Mesendoderm (in vitro differentiated cells): ENCODE data around the gene ASB1.

ENCODE experiments used
- DNase-seq: peaks from one replicate; pipeline ENCODE4 v3.0.0; 2013
- H2AK5ac ChIP-seq: 2 replicates; pipeline ENCODE4 v1.6.1; 2013; ENCODE audit warnings: low read length, inconsistent platforms
- H2BK120ac ChIP-seq: 2 replicates; pipeline ENCODE4 v1.6.1; 2013; ENCODE audit warnings: low read depth, mild to moderate bottlenecking, low read length, moderate library complexity, mixed read lengths
- H2BK15ac ChIP-seq: replicated peaks from 2 replicates; pipeline ENCODE4 v1.6.1; 2013; ENCODE audit warnings: low read depth, mild to moderate bottlenecking, moderate library complexity
- H2BK5ac ChIP-seq: 2 replicates; pipeline ENCODE4 v1.6.1; 2013; ENCODE audit warnings: low read length, inconsistent platforms
- H3K18ac ChIP-seq: 2 replicates; pipeline ENCODE4 v1.6.1; 2013; ENCODE audit warnings: mild to moderate bottlenecking, low read length, mixed read lengths
- H3K23ac ChIP-seq: one replicate; pipeline ENCODE4 v1.6.1; 2013; ENCODE audit warnings: low read length
- H3K27ac ChIP-seq: 2 replicates; pipeline ENCODE4 v1.5.1; 2013; ENCODE audit warnings: low read depth, mild to moderate bottlenecking, inconsistent platforms, low read length, moderate library complexity
- H3K27me3 ChIP-seq: 2 replicates; pipeline ENCODE4 v1.6.1; 2013; ENCODE audit warnings: low read length, control low read depth, mild to moderate bottlenecking, inconsistent platforms; ENCODE audit not compliant: insufficient read depth, poor library complexity
- H3K36me3 ChIP-seq: 2 replicates; pipeline ENCODE4 v1.6.1; 2013; ENCODE audit warnings: low read length, inconsistent platforms; ENCODE audit not compliant: control insufficient read depth, insufficient read depth
- H3K4ac ChIP-seq: one replicate; pipeline ENCODE4 v1.6.1; 2013; ENCODE audit warnings: low read depth, mild to moderate bottlenecking, low read length, moderate library complexity
- H3K4me1 ChIP-seq: 2 replicates; pipeline ENCODE4 v1.6.1; 2013; ENCODE audit warnings: low read depth, low read length, inconsistent platforms; ENCODE audit not compliant: control insufficient read depth
- H3K4me2 ChIP-seq: 2 replicates; pipeline ENCODE4 v1.6.1; 2013; ENCODE audit warnings: low read length
- H3K4me3 ChIP-seq: 2 replicates; pipeline ENCODE4 v1.5.1; 2013; ENCODE audit warnings: mild to moderate bottlenecking, low read length
- H3K56ac ChIP-seq: one replicate; pipeline ENCODE4 v1.6.1; 2013; ENCODE audit warnings: low read length
- H3K79me1 ChIP-seq: 2 replicates; pipeline ENCODE4 v1.6.1; 2013; ENCODE audit warnings: low read length, inconsistent platforms
- H3K79me2 ChIP-seq: 2 replicates; pipeline ENCODE4 v1.6.1; 2013; ENCODE audit warnings: mild to moderate bottlenecking, low read length; ENCODE audit not compliant: control insufficient read depth, insufficient read depth
- H3K9ac ChIP-seq: 2 replicates; pipeline ENCODE4 v1.6.1; 2013; ENCODE audit warnings: low read length, inconsistent platforms
- H4K5ac ChIP-seq: one replicate; pipeline ENCODE4 v1.6.1; 2013; ENCODE audit warnings: low read length
- H4K8ac ChIP-seq: one replicate; pipeline ENCODE4 v1.6.1; 2013; ENCODE audit warnings: low read depth, mild to moderate bottlenecking, control low read depth, low read length, moderate library complexity
- WGBS: extraction: QIAGEN DNeasy Blood & Tissue Kit; methylation state at CpG from one replicate; pipeline ENCODE4 v1.1.7; 2013; ENCODE audit warnings: low lambda C conversion rate, missing lambda C conversion rate; ENCODE audit not compliant: insufficient coverage; ENCODE audit errors: extremely low coverage; 5-methylcytosine and 5-hydroxymethylcytosine counted together

ASB1 gene

GRCh38 chr2:238418999-238419546 is 7.7 kb upstream of the ASB1 start:
- WGBS, result no CpG with 5 or more reads among the region's 2 CpGs

GRCh38 chr2:238420442-238420841 is 6.3 kb upstream of the ASB1 start:
- Histone ChIP-seq H3K4me2 (no peak overlapping the region), H3K9ac (no peak overlapping the region), H3K56ac (no peak overlapping the region), H2BK120ac (no peak overlapping the region), H4K5ac (no peak overlapping the region), H3K79me1 (no peaks in the 10 kb centered on the region), H3K27me3 (no peaks in the 10 kb centered on the region), H3K18ac (no peak overlapping the region), H3K27ac (no peak overlapping the region), H3K79me2 (no peaks in the 10 kb centered on the region), H3K36me3 (no peaks in the 10 kb centered on the region), H3K4me1 (peaks cover 2% of the 10 kb centered on the region), H2AK5ac (no peak overlapping the region), H3K23ac (no peak overlapping the region), H3K4ac (no peak overlapping the region), H2BK5ac (no peak overlapping the region), H2BK15ac (no peak overlapping the region), H3K4me3 (no peak overlapping the region), H4K8ac (no peak overlapping the region)
- no peak for DNase-seq
- no CpG with 5 or more reads among the region's 8 CpGs for WGBS

More at GRCh38 chr2:238418999-238419546, 7.7 kb upstream of the ASB1 start:
- no peaks in the 10 kb centered on the region for H3K79me2 ChIP-seq
- no peak overlapping the region for H3K27ac ChIP-seq
- H3K56ac ChIP-seq, result no peak overlapping the region
- H3K4me2 ChIP-seq, result no peak overlapping the region
- no peaks in the 10 kb centered on the region for H3K79me1 ChIP-seq
- peaks cover 2% of the 10 kb centered on the region for H3K4me1 ChIP-seq
- no peaks in the 10 kb centered on the region for H3K36me3 ChIP-seq
- no peak overlapping the region for H2BK120ac ChIP-seq
- no peak overlapping the region for H3K9ac ChIP-seq
- no peak overlapping the region for H4K8ac ChIP-seq
- H3K27me3 ChIP-seq, result no peaks in the 10 kb centered on the region
- H3K4ac ChIP-seq, result no peak overlapping the region
- no peak overlapping the region for H3K23ac ChIP-seq
- no peak overlapping the region for H2BK5ac ChIP-seq
- H4K5ac ChIP-seq, result no peak overlapping the region
- H3K18ac ChIP-seq, result no peak overlapping the region
- DNase-seq, result no peak
- H2BK15ac ChIP-seq, result no peak overlapping the region
- no peak overlapping the region for H2AK5ac ChIP-seq
- H3K4me3 ChIP-seq, result no peak overlapping the region

- Histone ChIP-seq H4K5ac (no peak overlapping the region), H2BK120ac (no peak overlapping the region), H2BK15ac (no peak overlapping the region), H3K23ac (no peak overlapping the region), H3K27ac (no peak overlapping the region), H3K9ac (peak overlapping the region; percentile 11), H2BK5ac (no peak overlapping the region), H3K4ac (no peak overlapping the region), H3K18ac (no peak overlapping the region), H3K4me1 (peaks cover 2% of the 10 kb centered on the region), H3K56ac (peak overlapping the region; percentile 22), H3K79me2 (no peaks in the 10 kb centered on the region), H4K8ac (no peak overlapping the region), H3K36me3 (no peaks in the 10 kb centered on the region), H3K4me3 (no peak overlapping the region), H3K4me2 (no peak overlapping the region), H3K79me1 (no peaks in the 10 kb centered on the region), H2AK5ac (no peak overlapping the region), H3K27me3 (no peaks in the 10 kb centered on the region)
- DNase-seq, result peak; percentile 54
- no CpG with 5 or more reads among the region's 16 CpGs for WGBS
Measured at GRCh38 chr2:238420878-238421694, 5.6 kb upstream of the ASB1 start.

GRCh38 chr2:238421695-238422035 is 5.1 kb upstream of the ASB1 start:
- H3K36me3 ChIP-seq, result no peaks in the 10 kb centered on the region
- no peak overlapping the region for H3K27ac ChIP-seq
- H2BK15ac ChIP-seq, result no peak overlapping the region
- H3K4ac ChIP-seq, result no peak overlapping the region
- H4K5ac ChIP-seq, result no peak overlapping the region
- no peak overlapping the region for H3K4me3 ChIP-seq
- no peaks in the 10 kb centered on the region for H3K79me2 ChIP-seq
- no peaks in the 10 kb centered on the region for H3K27me3 ChIP-seq
- H3K4me1 ChIP-seq, result peaks cover 2% of the 10 kb centered on the region
- H3K4me2 ChIP-seq, result no peak overlapping the region
- no peak overlapping the region for H3K56ac ChIP-seq
- no peak overlapping the region for H2BK5ac ChIP-seq
- no peak overlapping the region for H2BK120ac ChIP-seq
- H3K18ac ChIP-seq, result no peak overlapping the region
- no peak for DNase-seq
- H3K23ac ChIP-seq, result no peak overlapping the region
- H4K8ac ChIP-seq, result no peak overlapping the region
- H3K9ac ChIP-seq, result no peak overlapping the region
- whole genome bisulfite sequencing, result no CpG with 5 or more reads among the region's 18 CpGs
- no peak overlapping the region for H2AK5ac ChIP-seq
- no peaks in the 10 kb centered on the region for H3K79me1 ChIP-seq

DNA sequence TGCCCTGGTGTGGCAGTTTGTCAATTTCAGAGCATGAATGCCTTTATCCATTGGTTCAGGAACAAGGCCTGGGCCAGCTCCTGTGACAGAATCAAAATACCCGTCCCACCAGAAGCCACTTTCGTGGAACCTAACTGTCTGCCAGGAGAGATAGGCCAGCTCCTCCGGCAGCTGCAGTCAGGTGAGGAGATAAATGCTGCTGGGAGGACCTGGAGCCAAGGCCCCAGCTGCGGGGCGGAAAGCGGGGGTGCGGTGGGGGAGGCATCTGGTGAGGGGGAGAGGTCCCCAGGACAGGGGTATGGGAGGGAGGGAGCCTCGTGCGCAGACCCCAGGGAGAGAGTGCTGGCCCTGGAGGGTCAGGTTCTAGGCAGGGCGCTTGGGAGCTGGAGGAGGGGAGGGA is 4.4 kb upstream of the ASB1 start:
- DNase-seq, result no peak
- Histone ChIP-seq H3K4ac (no peak overlapping the region), H3K56ac (no peak overlapping the region), H2BK120ac (no peak overlapping the region), H2BK5ac (no peak overlapping the region), H3K79me2 (peaks cover 2% of the 10 kb centered on the region), H2BK15ac (no peak overlapping the region), H3K18ac (no peak overlapping the region), H3K23ac (no peak overlapping the region), H3K4me3 (no peak overlapping the region), H3K4me2 (no peak overlapping the region), H4K8ac (no peak overlapping the region), H3K4me1 (peaks cover 2% of the 10 kb centered on the region), H3K27ac (no peak overlapping the region), H3K9ac (no peak overlapping the region), H3K27me3 (no peaks in the 10 kb centered on the region), H2AK5ac (no peak overlapping the region), H3K36me3 (no peaks in the 10 kb centered on the region), H3K79me1 (peaks cover 1% of the 10 kb centered on the region), H4K5ac (no peak overlapping the region)
- no CpG with 5 or more reads among the region's 10 CpGs for WGBS
